PC-9 (cell line): ENCODE data around the gene LRP1B. TPM values are rescaled to one million over a fixed set of nuclear protein-coding genes. Genes with fewer than 3 reads are reported as not detected.

ENCODE experiments used
- BruUV-seq: library from RNA; stranded (reverse); fragments of 400-500 nt; replicated peaks from 2 replicates; lab custom pipeline; 2021; lab: Mats Ljungman, UMichigan
- CTCF ChIA-PET: fragments of 300-600 bp; sonication (Branson Sonifier 250); formaldehyde crosslinking; loops from one replicate; lab custom pipeline; 2022; ENCODE audit warnings: antibody characterized with exemption; lab: Charles Lee
- POLR2A ChIA-PET: fragments of 300-600 bp; sonication (Branson Sonifier 250); formaldehyde crosslinking; loops from one replicate; lab custom pipeline; 2022; ENCODE audit warnings: antibody characterized with exemption; ENCODE audit not compliant: unreplicated experiment; lab: Charles Lee
- DNase-seq, 2 experiments: peaks; one replicate each; pipeline versions ENCODE4 v3.0.0 to v3.0.0-alpha.2; 2015 to 2022; ENCODE audit warnings: mixed read lengths in 1 of 2
- H2AFZ ChIP-seq: fragments of 200-600 bp; sonication (generic); 2 replicates; pipeline ENCODE4 v1.8.1; 2017; ENCODE audit warnings: antibody characterized with exemption
- H3F3A ChIP-seq: fragments of 200-600 bp; sonication (generic); 2 replicates; pipeline ENCODE4 v1.8.1; 2017; ENCODE audit warnings: antibody characterized with exemption, mild to moderate bottlenecking, low read depth; ENCODE audit not compliant: insufficient read depth
- H3K27ac ChIP-seq: fragments of 200-600 bp; sonication (generic); 2 replicates; pipeline ENCODE4 v1.6.1; 2016; ENCODE audit warnings: mixed run types
- H3K27me3 ChIP-seq: fragments of 200-600 bp; sonication (generic); 2 replicates; pipeline ENCODE4 v1.6.1; 2016; ENCODE audit warnings: low read depth, mixed run types; ENCODE audit not compliant: insufficient read depth
- H3K36me3 ChIP-seq: fragments of 200-600 bp; sonication (generic); 2 replicates; pipeline ENCODE4 v1.6.1; 2016; ENCODE audit warnings: low read depth, mixed run types
- H3K4me1 ChIP-seq: fragments of 200-600 bp; sonication (generic); replicated peaks from 2 replicates; pipeline ENCODE4 v1.6.1; 2016; ENCODE audit warnings: mixed run types; ENCODE audit not compliant: insufficient read depth
- H3K4me2 ChIP-seq: fragments of 200-600 bp; sonication (generic); 2 replicates; pipeline ENCODE4 v1.6.1; 2017; ENCODE audit warnings: mixed run types
- H3K4me3 ChIP-seq: fragments of 200-600 bp; sonication (generic); 2 replicates; pipeline ENCODE4 v1.6.1; 2016; ENCODE audit warnings: mixed run types
- H3K79me2 ChIP-seq: fragments of 200-600 bp; sonication (generic); 2 replicates; pipeline ENCODE4 v1.6.1; 2017; ENCODE audit warnings: low read depth, mixed run types
- H3K9me2 ChIP-seq: fragments of 200-600 bp; sonication (generic); 2 replicates; pipeline ENCODE4 v1.8.1; 2017; ENCODE audit warnings: mild to moderate bottlenecking; ENCODE audit not compliant: insufficient read depth
- H3K9me3 ChIP-seq: fragments of 200-600 bp; sonication (generic); 2 replicates; pipeline ENCODE4 v1.8.1; 2016; ENCODE audit warnings: low read depth; ENCODE audit not compliant: insufficient read depth
- H4K20me1 ChIP-seq: fragments of 200-600 bp; sonication (generic); 2 replicates; pipeline ENCODE4 v1.8.1; 2017; ENCODE audit not compliant: insufficient read depth
- EZH2 ChIP-seq: fragments of 200-600 bp; sonication (generic); IDR thresholded peaks from 2 replicates; pipeline ENCODE4 v1.8.0; 2017; ENCODE audit warnings: antibody characterized with exemption, low read depth
- intact Hi-C: fragments of 100-400 bp; cut with micrococcal nuclease; formaldehyde crosslinking; loops from one replicate; pipeline ENCODE4 v1.10.0; 2022; ENCODE audit not compliant: unreplicated experiment
- total RNA-seq: library from RNA; stranded (reverse); gene quantifications from 2 replicates; pipeline ENCODE4 v1.2.3, GENCODE V29; 2021
- TF ChIP-seq, protein P1 (sequence below): fragments of 200-600 bp; sonication (generic); conservative IDR thresholded peaks from 2 replicates; pipeline ENCODE4 v1.6.1; 2017; ENCODE audit warnings: mixed run types, antibody characterized with exemption, mild to moderate bottlenecking, moderate library complexity

LRP1B gene
- total RNA-seq, 1 experiment from 2014 or later = 1.7 TPM

DNA sequence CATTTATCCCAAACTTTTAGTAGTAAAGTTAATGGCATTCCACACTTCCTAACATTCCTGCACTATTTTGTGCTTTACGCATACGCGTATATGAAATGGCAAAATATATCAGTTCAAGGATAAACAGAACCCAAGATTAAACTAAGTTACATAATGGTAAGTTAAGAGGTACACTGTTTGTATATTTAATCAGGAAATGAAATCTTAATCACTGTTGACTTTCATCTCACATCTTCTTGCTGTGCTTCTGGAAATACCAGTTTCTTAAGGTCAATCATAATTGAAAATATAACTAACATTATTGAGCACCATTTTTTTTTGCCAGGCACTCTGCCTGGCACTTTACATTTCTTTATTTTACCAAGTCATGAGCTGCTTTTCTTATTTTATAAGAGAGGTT, 565.2 kb downstream of the LRP1B start:
- intact Hi-C loops = no loop called here
- Histone ChIP-seq H3K4me1 (no peaks in the 10 kb centered on the region), H3K27me3 (no peaks in the 10 kb centered on the region), H3K27ac (no peak overlapping the region), H2AFZ (no peak overlapping the region), H3K4me2 (no peak overlapping the region), H3K36me3 (no peaks in the 10 kb centered on the region), H4K20me1 (no peaks in the 10 kb centered on the region), H3K9me2 (no peaks in the 10 kb centered on the region), H3F3A (no peaks in the 10 kb centered on the region), H3K79me2 (no peaks in the 10 kb centered on the region), H3K9me3 (no peaks in the 10 kb centered on the region), H3K4me3 (no peak overlapping the region)
- BruUV-seq = no TSS peak
- ChIA-PET CTCF (no interaction called here), POLR2A (no interaction called here)
- TF ChIP-seq, protein P1, sequence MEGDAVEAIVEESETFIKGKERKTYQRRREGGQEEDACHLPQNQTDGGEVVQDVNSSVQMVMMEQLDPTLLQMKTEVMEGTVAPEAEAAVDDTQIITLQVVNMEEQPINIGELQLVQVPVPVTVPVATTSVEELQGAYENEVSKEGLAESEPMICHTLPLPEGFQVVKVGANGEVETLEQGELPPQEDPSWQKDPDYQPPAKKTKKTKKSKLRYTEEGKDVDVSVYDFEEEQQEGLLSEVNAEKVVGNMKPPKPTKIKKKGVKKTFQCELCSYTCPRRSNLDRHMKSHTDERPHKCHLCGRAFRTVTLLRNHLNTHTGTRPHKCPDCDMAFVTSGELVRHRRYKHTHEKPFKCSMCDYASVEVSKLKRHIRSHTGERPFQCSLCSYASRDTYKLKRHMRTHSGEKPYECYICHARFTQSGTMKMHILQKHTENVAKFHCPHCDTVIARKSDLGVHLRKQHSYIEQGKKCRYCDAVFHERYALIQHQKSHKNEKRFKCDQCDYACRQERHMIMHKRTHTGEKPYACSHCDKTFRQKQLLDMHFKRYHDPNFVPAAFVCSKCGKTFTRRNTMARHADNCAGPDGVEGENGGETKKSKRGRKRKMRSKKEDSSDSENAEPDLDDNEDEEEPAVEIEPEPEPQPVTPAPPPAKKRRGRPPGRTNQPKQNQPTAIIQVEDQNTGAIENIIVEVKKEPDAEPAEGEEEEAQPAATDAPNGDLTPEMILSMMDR = no peak
- no peak for TF ChIP-seq EZH2
- no peak for DNase-seq

DNA sequence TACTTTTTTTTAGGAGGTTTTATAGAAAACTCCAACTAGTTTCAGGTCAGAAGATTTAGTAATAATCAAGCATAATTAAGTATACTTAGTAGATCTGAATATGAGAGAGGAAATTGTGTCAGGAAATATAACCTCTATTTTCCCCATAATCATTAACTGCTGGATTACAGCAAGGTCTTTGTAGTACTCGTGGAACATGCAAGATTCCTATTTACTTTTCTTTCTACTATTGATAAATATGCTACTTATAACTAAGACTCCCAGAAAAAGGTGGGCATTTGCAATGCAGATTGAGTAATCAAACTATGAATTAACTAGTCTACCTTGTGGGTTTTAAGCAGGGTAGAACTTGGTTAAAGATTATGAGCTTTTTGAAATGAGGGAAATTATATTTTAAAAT, 570.1 kb downstream of the LRP1B start:
- Histone ChIP-seq H3K9me2 (no peaks in the 10 kb centered on the region), H3K79me2 (no peaks in the 10 kb centered on the region), H3F3A (no peaks in the 10 kb centered on the region), H4K20me1 (no peaks in the 10 kb centered on the region), H3K27me3 (no peaks in the 10 kb centered on the region), H3K9me3 (no peaks in the 10 kb centered on the region), H3K4me2 (no peak overlapping the region), H3K4me3 (no peak overlapping the region), H3K36me3 (no peaks in the 10 kb centered on the region), H3K27ac (no peak overlapping the region), H2AFZ (no peak overlapping the region), H3K4me1 (no peaks in the 10 kb centered on the region)
- TF ChIP-seq, protein P1 = no peak
- TF ChIP-seq EZH2 = no peak
- POLR2A ChIA-PET = no interaction called here
- CTCF ChIA-PET = no interaction called here
- no TSS peak for BruUV-seq
- DNase-seq = no peak
- intact Hi-C loops = no loop called here

DNA sequence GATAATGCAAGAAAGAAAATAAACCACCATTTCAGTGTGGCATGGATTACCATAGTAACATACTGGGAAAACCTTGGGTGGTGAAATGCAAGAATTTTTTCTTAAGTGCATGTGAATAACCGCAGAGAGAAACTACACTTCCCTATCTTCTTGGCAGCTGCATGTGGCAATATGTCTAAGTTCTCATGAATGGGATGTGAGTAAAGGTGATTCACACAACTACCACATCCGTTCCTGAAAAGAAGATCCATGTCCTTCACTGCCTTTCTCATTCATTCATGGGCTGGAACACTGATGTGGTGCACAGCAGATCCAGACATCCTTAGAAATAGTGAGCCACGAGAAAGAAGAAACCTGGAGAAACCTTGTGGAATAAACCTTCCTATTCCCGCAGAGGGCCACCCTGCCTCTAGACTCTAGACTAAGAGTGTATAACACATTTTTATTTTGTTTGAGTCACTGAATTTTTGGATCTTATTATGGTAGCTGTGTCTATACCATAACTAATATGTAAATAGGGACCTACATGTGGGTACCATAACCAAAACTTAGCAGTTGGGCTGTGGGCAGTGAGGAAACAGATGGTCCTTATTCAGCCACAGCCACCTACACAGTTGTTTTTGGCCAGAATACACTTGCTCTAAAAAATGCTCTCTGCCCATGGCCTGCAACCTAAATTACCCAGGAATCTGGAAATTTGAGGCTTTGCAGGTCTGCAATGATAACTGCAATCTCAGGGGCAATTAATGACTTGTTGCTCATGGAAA, 573.3 kb downstream of the LRP1B start:
- Histone ChIP-seq H3K27me3 (no peaks in the 10 kb centered on the region), H3K79me2 (no peaks in the 10 kb centered on the region), H4K20me1 (no peaks in the 10 kb centered on the region), H3K27ac (no peak overlapping the region), H3F3A (no peaks in the 10 kb centered on the region), H3K4me3 (no peak overlapping the region), H3K4me2 (no peak overlapping the region), H3K4me1 (no peaks in the 10 kb centered on the region), H3K36me3 (no peaks in the 10 kb centered on the region), H3K9me3 (no peaks in the 10 kb centered on the region), H3K9me2 (no peaks in the 10 kb centered on the region), H2AFZ (no peak overlapping the region)
- ChIA-PET CTCF (no interaction called here), POLR2A (no interaction called here)
- DNase-seq = no peak
- intact Hi-C loops = no loop called here
- TF ChIP-seq, protein P1 = no peak
- no peak for TF ChIP-seq EZH2
- BruUV-seq = no TSS peak
